HG03095 (cell line): ENCODE results near the gene AGER.
"Not testable (repeated sequence)": the region's sequence is repeated elsewhere in the genome, so short reads cannot be mapped to it uniquely, and the experiment has no call there.

Experiments used
- ATAC-seq: cut with Tn5 transposase; IDR thresholded peaks from one replicate; pipeline ENCODE4 v1.9.1; 2021; ENCODE audit warnings: moderate library complexity; ENCODE audit not compliant: unreplicated experiment

The AGER gene

GRCh38 chr6:32151181-32151862, 32.7 kb downstream of the AGER start:
- no peak for ATAC-seq

GRCh38 chr6:32149932-32150870, 33.9 kb downstream of the AGER start:
- no peak for ATAC-seq

GRCh38 chr6:32149092-32149755, 34.8 kb downstream of the AGER start:
- ATAC-seq, result no peak

GRCh38 chr6:32148289-32149091, 35.6 kb downstream of the AGER start:
- no peak for ATAC-seq

GRCh38 chr6:32147401-32148132, 36.5 kb downstream of the AGER start:
- no peak for ATAC-seq

GRCh38 chr6:32146687-32147086, 37.4 kb downstream of the AGER start:
- ATAC-seq, result no peak

GRCh38 chr6:32146287-32146686, 37.8 kb downstream of the AGER start:
- ATAC-seq, result no peak

GRCh38 chr6:32144238-32144637, 39.8 kb downstream of the AGER start:
- ATAC-seq, result not testable (repeated sequence)

GRCh38 chr6:32140420-32141046, 43.5 kb downstream of the AGER start:
- no peak for ATAC-seq

GRCh38 chr6:32139590-32139989, 44.5 kb downstream of the AGER start:
- ATAC-seq, result no peak

- no peak for ATAC-seq
Measured at GRCh38 chr6:32137454-32137853, 46.6 kb downstream of the AGER start.

GRCh38 chr6:32133786-32134185, 50.3 kb downstream of the AGER start:
- ATAC-seq, result no peak

- ATAC-seq, result no peak
Measured at GRCh38 chr6:32132110-32132509, 51.9 kb downstream of the AGER start.

GRCh38 chr6:32131439-32131948, 52.6 kb downstream of the AGER start:
- no peak for ATAC-seq
